Endothelial cell of umbilical vein (primary cell): ENCODE measurements around the gene POLR2F. TPM values are rescaled to one million over a fixed set of nuclear protein-coding genes. Genes with fewer than 3 reads are reported as not detected.

Source experiments
- BruUV-seq: library from RNA; stranded (reverse); fragments of 400-500 nt; replicated peaks from 2 replicates; lab custom pipeline; 2021; lab: Mats Ljungman, UMichigan
- CTCF ChIA-PET: fragments of 300-600, 350-600 bp; sonication (Branson Sonifier 250); formaldehyde crosslinking; loops from one replicate; lab custom pipeline; 2021; ENCODE audit warnings: antibody characterized with exemption, inconsistent platforms; lab: Charles Lee
- POLR2A ChIA-PET: fragments of 300-600, 350-600 bp; sonication (Branson Sonifier 250); formaldehyde crosslinking; loops from one replicate; lab custom pipeline; 2021; ENCODE audit warnings: antibody characterized with exemption, inconsistent platforms; lab: Charles Lee
- DNase-seq: peaks from one replicate; pipeline ENCODE4 v3.0.0-alpha.2; 2011; ENCODE audit warnings: low read depth, low spot score
- FAIRE-seq: peaks from 2 replicates; lab custom pipeline; 2011; peaks lifted over from hg19 to GRCh38; lab: Jason Lieb, UNC
- H2AFZ ChIP-seq: 2 replicates; pipeline ENCODE4 v1.6.0; 2012; ENCODE audit warnings: low read depth, low read length, control low read depth, inconsistent platforms
- H3K27ac ChIP-seq: 2 replicates; pipeline ENCODE4 v1.5.1; 2011; ENCODE audit warnings: low read depth, mild to moderate bottlenecking, control low read depth, low read length, moderate library complexity; ENCODE audit not compliant: insufficient read depth
- H3K27me3 ChIP-seq, 2 experiments: 2 replicates each; pipeline versions ENCODE4 v1.6.0 to v1.6.1; 2011; ENCODE audit warnings: low read length in 2 of 2, mixed read lengths in 1 of 2; ENCODE audit not compliant: control insufficient read depth in 2 of 2, insufficient read depth in 2 of 2
- H3K36me3 ChIP-seq, 2 experiments: 2 replicates in 1 of 2; 3 replicates in 1 of 2; pipeline ENCODE4 v1.5.1; 2011; ENCODE audit warnings: low read length in 2 of 2, mild to moderate bottlenecking in 1 of 2, moderate library complexity in 1 of 2; ENCODE audit not compliant: control insufficient read depth in 2 of 2, insufficient read depth in 2 of 2; ENCODE audit errors: extremely low read depth in 1 of 2
- H3K4me1 ChIP-seq: 3 replicates; pipeline ENCODE4 v1.5.1; 2011; ENCODE audit warnings: mild to moderate bottlenecking, low read length; ENCODE audit not compliant: control insufficient read depth, insufficient read depth; ENCODE audit errors: extremely low read depth
- H3K4me2 ChIP-seq: 2 replicates; pipeline ENCODE4 v1.6.1; 2011; ENCODE audit warnings: low read length, control low read depth, mixed read lengths; ENCODE audit not compliant: insufficient read depth
- H3K4me3 ChIP-seq, 3 experiments: fragments of 200-600 bp in 1 of 3; sonication (generic), shearing (Covaris generic) in 1 of 3; replicated peaks in 1 of 3; 2 replicates each; pipeline ENCODE4 v1.5.1; 2011 to 2016; ENCODE audit warnings: control low read depth in 3 of 3, low read length in 3 of 3, mild to moderate bottlenecking in 2 of 3, inconsistent platforms in 1 of 3, low read depth in 1 of 3, moderate library complexity in 1 of 3; ENCODE audit not compliant: insufficient read depth in 1 of 3
- H3K79me2 ChIP-seq: 2 replicates; pipeline ENCODE4 v1.6.0; 2012; ENCODE audit warnings: low read length, inconsistent platforms; ENCODE audit not compliant: control insufficient read depth, insufficient read depth
- H3K9ac ChIP-seq: replicated peaks from 2 replicates; pipeline ENCODE3; 2011; ENCODE audit warnings: low read length, control low read depth; ENCODE audit not compliant: insufficient read depth; ENCODE audit errors: extremely low read depth
- H3K9me1 ChIP-seq: replicated peaks from 3 replicates; pipeline ENCODE4 v1.6.0; 2011; ENCODE audit warnings: mild to moderate bottlenecking, low read length; ENCODE audit not compliant: control insufficient read depth, insufficient read depth; ENCODE audit errors: extremely low read depth
- H3K9me3 ChIP-seq: replicated peaks from 2 replicates; pipeline ENCODE4 v1.5.1; 2012; ENCODE audit warnings: low read length, inconsistent platforms; ENCODE audit not compliant: control insufficient read depth, insufficient read depth
- H4K20me1 ChIP-seq: replicated peaks from 2 replicates; pipeline ENCODE3; 2011; ENCODE audit warnings: mild to moderate bottlenecking, low read length; ENCODE audit not compliant: control insufficient read depth, insufficient read depth; ENCODE audit errors: extremely low read depth
- EZH2 ChIP-seq: IDR thresholded peaks from 2 replicates; pipeline ENCODE4 v1.6.1; 2012; ENCODE audit warnings: borderline replicate concordance, low read depth, mild to moderate bottlenecking, moderate library complexity, low read length, inconsistent platforms; ENCODE audit not compliant: severe bottlenecking
- FOS ChIP-seq: IDR thresholded peaks from 2 replicates; pipeline ENCODE4 v1.6.1; 2011; ENCODE audit warnings: mild to moderate bottlenecking, low read length, moderate library complexity, borderline replicate concordance; ENCODE audit not compliant: insufficient read depth
- GATA2 ChIP-seq: IDR thresholded peaks from 2 replicates; pipeline ENCODE4 v1.7.0; 2011; ENCODE audit warnings: low read depth, mild to moderate bottlenecking, moderate library complexity, mixed read lengths, low read length; ENCODE audit not compliant: insufficient read length, insufficient read depth
- JUN ChIP-seq: IDR thresholded peaks from 2 replicates; pipeline ENCODE4 v1.6.1; 2011; ENCODE audit warnings: borderline replicate concordance, low read depth; ENCODE audit not compliant: insufficient read length, insufficient read depth
- MYC ChIP-seq: IDR thresholded peaks from one replicate; pipeline ENCODE4 v1.6.1; 2011; ENCODE audit warnings: mild to moderate bottlenecking, low read depth, low read length
- POLR2A ChIP-seq: IDR thresholded peaks from 2 replicates; pipeline ENCODE4 v1.6.1; 2012; ENCODE audit warnings: low read depth, mild to moderate bottlenecking, control low read depth, low read length
- POLR2AphosphoS5 ChIP-seq: IDR thresholded peaks from 2 replicates; pipeline ENCODE4 v1.6.1; 2012; ENCODE audit warnings: low read depth, mild to moderate bottlenecking, control low read depth, low read length, moderate library complexity; ENCODE audit not compliant: insufficient read depth
- dilution Hi-C: fragments of 300-500 bp; cut with MboI; formaldehyde crosslinking; loops from one replicate; pipeline ENCODE4 v1.15.0; 2019; ENCODE audit warnings: low sequenced_read_pairs; ENCODE audit not compliant: extremely low pct_ligation_motif_present
- intact Hi-C: fragments of 100-400 bp; cut with micrococcal nuclease; formaldehyde crosslinking; loops from one replicate; pipeline ENCODE4 v1.10.0; 2022
- polyA plus RNA-seq, 4 experiments: library from polyadenylated mRNA; depleted of rRNA in 3 of 4; stranded (reverse) in 3 of 4; unstranded in 1 of 4; fragments of >200 nt; gene quantifications; 2 replicates each; pipeline versions ENCODE4 v1.2.1 to v1.2.3, GENCODE V29; 2011 to 2012; ENCODE audit warnings: missing spikeins in 1 of 4
- total RNA-seq: library from RNA; stranded (reverse); gene quantifications from 2 replicates; pipeline ENCODE4 v1.2.3, GENCODE V29; 2021
- TF ChIP-seq, protein P1 (sequence below): IDR thresholded peaks from 2 replicates; pipeline ENCODE4 v1.6.1; 2011; ENCODE audit not compliant: insufficient read depth, insufficient read length
- TF ChIP-seq, protein P2 (sequence below), 2 donors: IDR thresholded peaks; 1 replicate in 1 of 2; 2 replicates in 1 of 2; pipeline ENCODE4 v1.5.1; 2011; ENCODE audit warnings: low read length in 2 of 2, mild to moderate bottlenecking in 2 of 2, moderate library complexity in 2 of 2, control low read depth in 1 of 2, inconsistent platforms in 1 of 2, low read depth in 1 of 2; ENCODE audit not compliant: insufficient read depth in 1 of 2; ENCODE audit errors: extremely low read depth in 1 of 2

POLR2F gene
- total and polyA plus RNA-seq, 2 donors (not counting 3 experiments of a cell fraction or from before 2014, with no cell fraction given), result 106 to 112 TPM

DNA sequence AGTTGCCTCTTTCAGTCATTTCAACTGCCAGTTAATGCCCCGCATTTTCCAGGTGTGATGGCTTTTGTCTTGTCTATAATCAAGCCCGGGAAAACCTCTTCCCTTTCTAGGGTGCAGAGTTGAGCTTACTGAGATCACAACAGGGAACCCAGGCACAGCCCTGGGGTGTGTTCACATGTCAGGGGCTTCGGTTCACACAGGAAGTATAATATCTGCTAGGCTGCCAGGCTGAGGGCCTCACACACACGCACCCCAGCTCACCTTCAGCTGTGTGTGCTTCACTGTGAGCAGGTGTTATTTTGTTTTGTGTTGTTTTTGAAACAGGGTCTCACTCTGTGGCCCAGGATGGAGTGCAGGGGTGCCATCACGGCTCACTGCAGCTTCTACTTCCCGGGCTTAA, 40.5 kb downstream of the POLR2F start:
- H3K4me3 ChIP-seq, result no peak overlapping the region
- no peaks in the 10 kb centered on the region for H3K36me3 ChIP-seq
- H3K27ac ChIP-seq, result no peak overlapping the region
- no peaks in the 10 kb centered on the region for H3K27me3 ChIP-seq
- H3K9me1 ChIP-seq, result no peaks in the 10 kb centered on the region
- H3K4me1 ChIP-seq, result no peaks in the 10 kb centered on the region
- H3K9ac ChIP-seq, result no peak overlapping the region
- ChIA-PET CTCF (interaction anchor here (1.2 to 2.3 kb wide), 5 partner anchors 12 to 58 kb away, joined by 3 to 10 read pairs (median 5); no protein-coding TSS in a partner anchor), POLR2A (interaction anchor here (0.6 kb wide), 1 partner anchor 608 kb away, joined by 3 read pairs; no protein-coding TSS in a partner anchor)
- TF ChIP-seq GATA2 (no peak), EZH2 (no peak), MYC (no peak), FOS (no peak)
- TF ChIP-seq, protein P1, sequence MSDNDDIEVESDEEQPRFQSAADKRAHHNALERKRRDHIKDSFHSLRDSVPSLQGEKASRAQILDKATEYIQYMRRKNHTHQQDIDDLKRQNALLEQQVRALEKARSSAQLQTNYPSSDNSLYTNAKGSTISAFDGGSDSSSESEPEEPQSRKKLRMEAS, result no peak
- no peaks in the 10 kb centered on the region for H3K79me2 ChIP-seq
- dilution Hi-C loops (no loop called here), intact Hi-C loops (no loop called here)
- H3K4me2 ChIP-seq, result no peak overlapping the region
- FAIRE-seq (no peak), DNase-seq (no peak)
- no TSS peak for BruUV-seq
- no peaks in the 10 kb centered on the region for H3K9me3 ChIP-seq
- no peak overlapping the region for H2AFZ ChIP-seq
- H4K20me1 ChIP-seq, result no peaks in the 10 kb centered on the region

DNA sequence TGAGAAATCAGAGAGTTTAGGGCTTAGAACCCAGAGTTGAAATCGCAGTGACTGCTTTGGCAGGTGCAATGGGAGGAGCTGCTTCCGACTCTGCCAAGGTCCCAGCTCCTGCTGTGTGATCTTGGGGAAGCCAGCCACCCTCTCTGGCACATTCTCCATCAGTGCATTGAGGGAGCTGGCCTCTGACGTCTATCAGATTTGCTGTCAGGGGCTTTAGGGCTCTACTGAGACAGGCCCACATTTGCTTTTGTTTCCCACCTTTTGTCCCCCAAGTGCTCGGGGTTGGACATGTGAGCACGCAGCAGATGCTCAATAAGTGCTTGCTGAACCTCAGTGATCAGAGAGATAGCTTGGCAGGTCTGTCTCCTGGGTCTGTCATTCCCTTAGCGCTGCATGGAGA, 41.5 kb downstream of the POLR2F start:
- H3K9me1 ChIP-seq, result no peaks in the 10 kb centered on the region
- H3K36me3 ChIP-seq, result no peaks in the 10 kb centered on the region
- DNase-seq (no peak), FAIRE-seq (no peak)
- ChIA-PET POLR2A (no interaction called here), CTCF (interaction anchor here (1.4 to 2.3 kb wide), 2 partner anchors 12 to 30 kb away, joined by 4 to 10 read pairs; no protein-coding TSS in a partner anchor)
- no peaks in the 10 kb centered on the region for H3K27me3 ChIP-seq
- H3K79me2 ChIP-seq, result no peaks in the 10 kb centered on the region
- no peak overlapping the region for H3K4me3 ChIP-seq
- intact Hi-C loops (no loop called here), dilution Hi-C loops (no loop called here)
- no peak overlapping the region for H3K27ac ChIP-seq
- no peak overlapping the region for H3K9ac ChIP-seq
- TF ChIP-seq, protein P2, sequence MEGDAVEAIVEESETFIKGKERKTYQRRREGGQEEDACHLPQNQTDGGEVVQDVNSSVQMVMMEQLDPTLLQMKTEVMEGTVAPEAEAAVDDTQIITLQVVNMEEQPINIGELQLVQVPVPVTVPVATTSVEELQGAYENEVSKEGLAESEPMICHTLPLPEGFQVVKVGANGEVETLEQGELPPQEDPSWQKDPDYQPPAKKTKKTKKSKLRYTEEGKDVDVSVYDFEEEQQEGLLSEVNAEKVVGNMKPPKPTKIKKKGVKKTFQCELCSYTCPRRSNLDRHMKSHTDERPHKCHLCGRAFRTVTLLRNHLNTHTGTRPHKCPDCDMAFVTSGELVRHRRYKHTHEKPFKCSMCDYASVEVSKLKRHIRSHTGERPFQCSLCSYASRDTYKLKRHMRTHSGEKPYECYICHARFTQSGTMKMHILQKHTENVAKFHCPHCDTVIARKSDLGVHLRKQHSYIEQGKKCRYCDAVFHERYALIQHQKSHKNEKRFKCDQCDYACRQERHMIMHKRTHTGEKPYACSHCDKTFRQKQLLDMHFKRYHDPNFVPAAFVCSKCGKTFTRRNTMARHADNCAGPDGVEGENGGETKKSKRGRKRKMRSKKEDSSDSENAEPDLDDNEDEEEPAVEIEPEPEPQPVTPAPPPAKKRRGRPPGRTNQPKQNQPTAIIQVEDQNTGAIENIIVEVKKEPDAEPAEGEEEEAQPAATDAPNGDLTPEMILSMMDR (IDR thresholded peaks at IDR 0.05; ENCODE audit: extremely low read depth in 1 of 2, insufficient read depth in 1 of 2, low read depth in 1 of 2, low read length in 2 of 2), result no peak
- TF ChIP-seq FOS (no peak), JUN (no peak), POLR2A (no peak), GATA2 (no peak), POLR2AphosphoS5 (no peak), EZH2 (no peak), MYC (no peak)
- TF ChIP-seq, protein P1, result no peak
- no TSS peak for BruUV-seq
- H3K4me1 ChIP-seq, result peaks cover 3% of the 10 kb centered on the region
- H4K20me1 ChIP-seq, result no peaks in the 10 kb centered on the region
- no peak overlapping the region for H2AFZ ChIP-seq
- no peak overlapping the region for H3K4me2 ChIP-seq
- H3K9me3 ChIP-seq, result no peaks in the 10 kb centered on the region
